ENCODE measurements around the gene SMIM1. TPM values are rescaled to one million over a fixed set of nuclear protein-coding genes. Genes with fewer than 3 reads are reported as not detected.

SMIM1 gene
- total and polyA plus RNA-seq, 9 of the 15 experiments (the other 6 are each of a cell fraction or from before 2014, with no cell fraction given), result 2.3 to 125 (median 24.3) TPM

DNA sequence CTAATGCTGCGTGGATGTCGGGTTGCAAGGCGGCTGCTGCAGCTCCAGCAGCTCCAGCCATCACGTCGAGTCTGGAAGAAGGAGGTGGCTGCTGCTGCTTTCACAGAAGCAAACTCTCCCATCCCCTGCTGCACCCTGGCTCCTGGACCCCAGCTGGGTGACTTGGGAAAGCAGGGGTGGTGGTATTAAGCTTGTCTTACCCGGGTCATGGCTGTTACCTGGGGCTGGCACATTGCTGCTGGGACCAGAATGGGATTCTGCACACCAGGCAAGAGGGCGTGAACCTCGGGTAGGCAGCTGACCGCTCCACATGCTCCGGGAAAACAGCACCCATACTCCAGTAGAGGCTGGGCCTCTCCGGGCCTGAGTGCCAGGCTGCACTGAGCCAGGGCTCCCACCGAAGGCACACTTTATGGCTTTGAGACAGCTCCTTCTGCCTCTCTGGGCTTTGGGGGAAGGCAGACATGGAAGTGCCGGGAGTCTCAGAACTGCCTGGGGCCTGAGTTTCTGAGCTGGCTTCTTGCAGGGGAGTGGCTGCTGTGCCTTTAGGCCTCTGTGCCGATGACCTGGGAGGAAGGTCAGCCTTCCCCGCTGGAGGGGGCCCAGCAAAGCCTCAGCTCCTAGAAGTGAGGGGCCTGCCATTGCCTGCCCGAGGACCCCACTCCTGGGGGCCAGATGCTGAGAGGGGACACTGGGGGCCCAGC lies 1.2 kb downstream of the SMIM1 start (continued):
- TF ChIP-seq SNIP1 (IDR thresholded peaks at IDR 0.05; ENCODE audit: low read depth), result no peak
- no peak; the same call in 1 of the 2 replicates for TF ChIP-seq GABPA (tag; conservative IDR thresholded peaks at IDR 0.05; ENCODE audit: low read depth)
- TF ChIP-seq, protein P1, sequence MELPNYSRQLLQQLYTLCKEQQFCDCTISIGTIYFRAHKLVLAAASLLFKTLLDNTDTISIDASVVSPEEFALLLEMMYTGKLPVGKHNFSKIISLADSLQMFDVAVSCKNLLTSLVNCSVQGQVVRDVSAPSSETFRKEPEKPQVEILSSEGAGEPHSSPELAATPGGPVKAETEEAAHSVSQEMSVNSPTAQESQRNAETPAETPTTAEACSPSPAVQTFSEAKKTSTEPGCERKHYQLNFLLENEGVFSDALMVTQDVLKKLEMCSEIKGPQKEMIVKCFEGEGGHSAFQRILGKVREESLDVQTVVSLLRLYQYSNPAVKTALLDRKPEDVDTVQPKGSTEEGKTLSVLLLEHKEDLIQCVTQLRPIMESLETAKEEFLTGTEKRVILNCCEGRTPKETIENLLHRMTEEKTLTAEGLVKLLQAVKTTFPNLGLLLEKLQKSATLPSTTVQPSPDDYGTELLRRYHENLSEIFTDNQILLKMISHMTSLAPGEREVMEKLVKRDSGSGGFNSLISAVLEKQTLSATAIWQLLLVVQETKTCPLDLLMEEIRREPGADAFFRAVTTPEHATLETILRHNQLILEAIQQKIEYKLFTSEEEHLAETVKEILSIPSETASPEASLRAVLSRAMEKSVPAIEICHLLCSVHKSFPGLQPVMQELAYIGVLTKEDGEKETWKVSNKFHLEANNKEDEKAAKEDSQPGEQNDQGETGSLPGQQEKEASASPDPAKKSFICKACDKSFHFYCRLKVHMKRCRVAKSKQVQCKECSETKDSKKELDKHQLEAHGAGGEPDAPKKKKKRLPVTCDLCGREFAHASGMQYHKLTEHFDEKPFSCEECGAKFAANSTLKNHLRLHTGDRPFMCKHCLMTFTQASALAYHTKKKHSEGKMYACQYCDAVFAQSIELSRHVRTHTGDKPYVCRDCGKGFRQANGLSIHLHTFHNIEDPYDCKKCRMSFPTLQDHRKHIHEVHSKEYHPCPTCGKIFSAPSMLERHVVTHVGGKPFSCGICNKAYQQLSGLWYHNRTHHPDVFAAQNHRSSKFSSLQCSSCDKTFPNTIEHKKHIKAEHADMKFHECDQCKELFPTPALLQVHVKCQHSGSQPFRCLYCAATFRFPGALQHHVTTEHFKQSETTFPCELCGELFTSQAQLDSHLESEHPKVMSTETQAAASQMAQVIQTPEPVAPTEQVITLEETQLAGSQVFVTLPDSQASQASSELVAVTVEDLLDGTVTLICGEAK (IDR thresholded peaks at IDR 0.05), result no peak
- TF ChIP-seq, protein P1 (CRISPR knock-in tag; IDR thresholded peaks at IDR 0.05), result no peak
- no peak for TF ChIP-seq ETV1 (tag; conservative IDR thresholded peaks at IDR 0.05; ENCODE audit: low read depth)
- TF ChIP-seq ZSCAN29 (IDR thresholded peaks at IDR 0.05), result no peak
- TF ChIP-seq, protein P2, sequence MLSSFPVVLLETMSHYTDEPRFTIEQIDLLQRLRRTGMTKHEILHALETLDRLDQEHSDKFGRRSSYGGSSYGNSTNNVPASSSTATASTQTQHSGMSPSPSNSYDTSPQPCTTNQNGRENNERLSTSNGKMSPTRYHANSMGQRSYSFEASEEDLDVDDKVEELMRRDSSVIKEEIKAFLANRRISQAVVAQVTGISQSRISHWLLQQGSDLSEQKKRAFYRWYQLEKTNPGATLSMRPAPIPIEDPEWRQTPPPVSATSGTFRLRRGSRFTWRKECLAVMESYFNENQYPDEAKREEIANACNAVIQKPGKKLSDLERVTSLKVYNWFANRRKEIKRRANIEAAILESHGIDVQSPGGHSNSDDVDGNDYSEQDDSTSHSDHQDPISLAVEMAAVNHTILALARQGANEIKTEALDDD (IDR thresholded peaks at IDR 0.05), result no peak
- TF ChIP-seq STAG1 (CRISPR knock-in tag; IDR thresholded peaks at IDR 0.05; ENCODE audit: borderline replicate concordance), result no peak
- no peak for TF ChIP-seq SRSF7 (optimal IDR thresholded peaks at IDR 0.05; ENCODE audit: low read depth, low read length)
- no peak for TF ChIP-seq ZNF23 (CRISPR knock-in tag; IDR thresholded peaks at IDR 0.05)
- TF ChIP-seq RHOXF2B (CRISPR knock-in tag; conservative IDR thresholded peaks at IDR 0.05), result no peak
- TF ChIP-seq MYC (IDR thresholded peaks at IDR 0.05; ENCODE audit: low read depth, low read length), result peak; percentile 61
- TF ChIP-seq MYC (CRISPR knock-in tag; IDR thresholded peaks at IDR 0.05; ENCODE audit: borderline replicate concordance, low read depth), result no peak
- no peak for TF ChIP-seq ZKSCAN8 (CRISPR knock-in tag; IDR thresholded peaks at IDR 0.05)
- TF ChIP-seq ZNF354B (CRISPR knock-in tag; IDR thresholded peaks at IDR 0.05), result no peak
- TF ChIP-seq ZNF174 (CRISPR knock-in tag; IDR thresholded peaks at IDR 0.05), result no peak
